ENCODE data around the gene DPH1. TPM values are rescaled to one million over a fixed set of nuclear protein-coding genes. Genes with fewer than 3 reads are reported as not detected.
"Not testable (repeated sequence)": the region's sequence is repeated elsewhere in the genome, so short reads cannot be mapped to it uniquely, and the experiment has no call there.

The DPH1 gene
- total RNA-seq = 27.8 TPM

GRCh38 chr17:2029911-2030778 lies at the start of gene DPH1:
Gene DPH1, plus strand, starts transcription at chr17:2030153. Its CDS starts 17 bp downstream, at chr17:2030170.
- peak; percentile 91 for DNase-seq

GRCh38 chr17:1980665-1981250 lies 49.2 kb upstream of the DPH1 start:
- no peak for DNase-seq

GRCh38 chr17:1982793-1983366 lies 47.1 kb upstream of the DPH1 start:
- not testable (repeated sequence) for DNase-seq

- no peak for DNase-seq
These were observed 44.9 kb upstream of the DPH1 start for GRCh38 chr17:1985093-1985492.

- DNase-seq = no peak
These were observed 44.3 kb upstream of the DPH1 start for GRCh38 chr17:1985686-1986085.

- DNase-seq = no peak
These were observed 43.0 kb upstream of the DPH1 start for GRCh38 chr17:1986783-1987451.

GRCh38 chr17:1989135-1989534 lies 40.8 kb upstream of the DPH1 start:
- DNase-seq = no peak

- DNase-seq = no peak
These were observed 37.4 kb upstream of the DPH1 start for GRCh38 chr17:1992541-1992940.

- DNase-seq = no peak
These were observed 35.2 kb upstream of the DPH1 start for GRCh38 chr17:1994707-1995106.

GRCh38 chr17:1995321-1995892 lies 34.5 kb upstream of the DPH1 start:
- DNase-seq = no peak

GRCh38 chr17:1995907-1996799 lies 33.8 kb upstream of the DPH1 start:
- DNase-seq = no peak

GRCh38 chr17:1996800-1997288 lies 33.1 kb upstream of the DPH1 start:
- DNase-seq = no peak

- no peak for DNase-seq
These were observed 32.5 kb upstream of the DPH1 start for GRCh38 chr17:1997289-1997926.

GRCh38 chr17:1997927-1998742 lies 31.8 kb upstream of the DPH1 start:
- DNase-seq = no peak

- peak; percentile 77 for DNase-seq
These were observed 30.2 kb upstream of the DPH1 start for GRCh38 chr17:1999557-2000251.

- DNase-seq = no peak
These were observed 27.1 kb upstream of the DPH1 start for GRCh38 chr17:2002767-2003329.

- DNase-seq = no peak
These were observed 26.4 kb upstream of the DPH1 start for GRCh38 chr17:2003525-2003924.

- DNase-seq = no peak
These were observed 25.5 kb upstream of the DPH1 start for GRCh38 chr17:2004435-2004952.

Data from tongue (tissue), 2 donors.